Activated CD8-positive, alpha-beta memory T cell treated with anti-CD3 and anti-CD28 coated beads, Interleukin-2, amount 10 ng/mL, durations not matched to agents 7 days and 5 days (primary cell): ENCODE measurements around the gene SH2B3. TPM values are rescaled to one million over a fixed set of nuclear protein-coding genes. Genes with fewer than 3 reads are reported as not detected.
"Not testable (repeated sequence)": the region's sequence is repeated elsewhere in the genome, so short reads cannot be mapped to it uniquely, and the experiment has no call there.

Experiments
- ATAC-seq: fragments of 150-1000 bp; cut with Tn5 transposase; one replicate; pipeline ENCODE4 v1.10.0; 2021; ENCODE audit warnings: moderate library complexity
- CTCF ChIA-PET: fragments of 350-600 bp; sonication (Branson Sonifier 250); formaldehyde crosslinking; loops from one replicate; lab custom pipeline; 2021; ENCODE audit warnings: antibody characterized with exemption; lab: Charles Lee
- DNase-seq: peaks from one replicate; pipeline ENCODE4 v3.0.0-alpha.2; 2020
- H3K27ac Mint-ChIP-seq: one replicate; pipeline ENCODE4 v1.8.0; 2021; ENCODE audit warnings: mild to moderate bottlenecking, mixed read lengths
- H3K27me3 Mint-ChIP-seq: one replicate; pipeline ENCODE4 v1.8.0; 2021; ENCODE audit warnings: mixed read lengths
- H3K36me3 Mint-ChIP-seq: one replicate; pipeline ENCODE4 v1.8.0; 2021; ENCODE audit warnings: mild to moderate bottlenecking, mixed read lengths
- H3K4me1 Mint-ChIP-seq: one replicate; pipeline ENCODE4 v1.8.0; 2021; ENCODE audit warnings: mixed read lengths
- H3K4me3 Mint-ChIP-seq: one replicate; pipeline ENCODE4 v1.8.0; 2021; ENCODE audit warnings: mild to moderate bottlenecking, moderate library complexity, mixed read lengths
- H3K9me3 Mint-ChIP-seq: one replicate; pipeline ENCODE4 v1.8.0; 2022; ENCODE audit warnings: low read depth, mixed read lengths
- total RNA-seq, 2 experiments: library from RNA; stranded (reverse); gene quantifications; one replicate each; pipeline ENCODE4 v1.2.3, GENCODE V29; 2021

SH2B3 gene
- total RNA-seq, 2 experiments from 2014 or later: 24.9 to 51.3 TPM

DNA sequence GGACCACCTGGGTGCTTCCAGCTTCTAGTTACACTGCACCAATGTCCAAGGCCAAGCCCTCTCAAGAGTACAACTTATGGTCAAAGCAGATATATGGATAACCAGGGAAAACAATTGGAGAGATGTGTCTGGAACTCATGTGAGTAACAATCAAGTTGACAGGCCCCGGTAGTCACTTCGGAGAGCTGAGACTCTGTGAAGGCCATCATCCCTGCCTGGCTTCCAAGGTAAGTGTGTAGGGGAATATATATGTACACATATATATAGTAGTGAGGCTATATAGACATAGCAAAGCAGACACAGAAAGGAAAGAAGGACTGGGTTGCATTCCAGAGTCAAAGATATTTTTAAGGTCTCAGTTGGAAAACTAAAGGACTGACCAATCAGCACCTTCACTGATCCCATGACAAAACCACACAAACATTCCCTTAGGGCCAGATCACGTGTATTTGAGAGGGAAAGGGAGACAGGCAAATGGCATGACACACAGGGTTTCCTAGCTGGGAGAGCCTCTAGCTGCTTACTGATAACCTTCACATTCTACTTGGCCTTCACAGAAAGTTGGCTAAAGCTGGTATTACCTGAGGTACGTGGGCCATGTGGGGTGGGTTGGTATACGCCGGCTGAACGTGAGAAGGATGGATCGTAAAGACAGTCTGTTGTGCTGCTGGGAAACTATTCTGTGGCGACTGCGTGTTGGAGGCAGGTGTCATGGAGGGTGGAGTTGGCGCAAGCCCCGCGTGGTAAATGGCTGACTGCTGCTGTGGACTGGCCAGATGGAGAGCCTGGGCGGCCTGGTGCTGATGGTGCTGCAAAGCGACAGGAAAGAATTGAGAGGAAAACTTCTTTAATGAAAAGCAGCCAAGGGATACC is 50.0 kb downstream of the SH2B3 start:
- ATAC-seq (no peak), DNase-seq (no peak)
- Mint-ChIP-seq H3K36me3 (peaks cover 23% of the 10 kb centered on the region), H3K9me3 (no peaks in the 10 kb centered on the region), H3K4me1 (peaks cover 27% of the 10 kb centered on the region), H3K4me3 (no peak overlapping the region), H3K27me3 (no peaks in the 10 kb centered on the region), H3K27ac (no peak overlapping the region)
- CTCF ChIA-PET: interaction anchor here (0.8 to 31.7 kb wide), 4 partner anchors 11 to 53 kb away, joined by 3 to 950 read pairs (median 8); partner anchors contain the start of gene SH2B3

DNA sequence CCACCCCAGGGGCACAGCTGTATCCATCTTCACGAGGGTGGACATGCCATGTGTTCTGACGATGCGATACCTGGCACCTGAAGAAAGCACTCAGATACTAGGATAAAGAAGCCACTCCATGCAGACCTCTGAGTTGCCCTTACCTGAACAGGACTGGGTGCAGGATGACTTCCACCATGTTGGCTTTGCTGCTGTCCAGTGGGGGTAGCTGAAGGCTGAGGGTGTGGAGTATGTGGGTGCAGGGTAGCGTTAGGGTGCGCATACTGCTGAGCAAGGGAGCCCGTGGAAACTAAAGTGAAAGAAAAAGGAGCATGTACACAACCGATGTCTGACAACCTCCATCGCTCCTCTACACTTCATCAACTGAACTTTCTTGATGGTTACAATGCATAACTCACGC is 51.3 kb downstream of the SH2B3 start:
- no peak overlapping the region for H3K4me3 Mint-ChIP-seq
- H3K9me3 Mint-ChIP-seq: no peaks in the 10 kb centered on the region
- H3K4me1 Mint-ChIP-seq: peaks cover 23% of the 10 kb centered on the region
- H3K27ac Mint-ChIP-seq: no peak overlapping the region
- peaks cover 15% of the 10 kb centered on the region for H3K36me3 Mint-ChIP-seq
- ATAC-seq: no peak
- CTCF ChIA-PET: interaction anchor here (0.8 to 31.7 kb wide), 4 partner anchors 8 to 54 kb away, joined by 3 to 950 read pairs (median 9); partner anchors contain the start of gene SH2B3
- H3K27me3 Mint-ChIP-seq: no peaks in the 10 kb centered on the region
- DNase-seq: no peak

DNA sequence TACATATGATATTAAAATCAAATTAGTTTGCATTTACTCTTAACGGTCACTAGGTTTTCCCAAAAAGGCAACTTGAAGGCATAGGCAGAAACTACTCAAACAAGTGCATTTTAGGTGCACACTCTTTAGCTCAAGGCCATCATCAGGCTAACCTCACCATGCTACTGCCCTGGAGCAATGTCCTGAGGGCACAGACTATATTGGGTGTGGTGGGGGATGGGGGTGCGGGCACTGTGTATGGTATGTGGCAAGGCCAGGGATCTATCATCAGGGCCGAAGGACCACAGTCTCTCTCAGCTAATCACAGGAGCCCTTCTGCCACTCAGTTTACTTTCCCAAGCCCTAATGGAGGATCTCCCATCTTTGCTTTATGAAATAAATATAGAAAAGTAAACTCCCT is 51.9 kb downstream of the SH2B3 start:
- H3K36me3 Mint-ChIP-seq: peaks cover 15% of the 10 kb centered on the region
- no peaks in the 10 kb centered on the region for H3K9me3 Mint-ChIP-seq
- ATAC-seq: no peak

DNA sequence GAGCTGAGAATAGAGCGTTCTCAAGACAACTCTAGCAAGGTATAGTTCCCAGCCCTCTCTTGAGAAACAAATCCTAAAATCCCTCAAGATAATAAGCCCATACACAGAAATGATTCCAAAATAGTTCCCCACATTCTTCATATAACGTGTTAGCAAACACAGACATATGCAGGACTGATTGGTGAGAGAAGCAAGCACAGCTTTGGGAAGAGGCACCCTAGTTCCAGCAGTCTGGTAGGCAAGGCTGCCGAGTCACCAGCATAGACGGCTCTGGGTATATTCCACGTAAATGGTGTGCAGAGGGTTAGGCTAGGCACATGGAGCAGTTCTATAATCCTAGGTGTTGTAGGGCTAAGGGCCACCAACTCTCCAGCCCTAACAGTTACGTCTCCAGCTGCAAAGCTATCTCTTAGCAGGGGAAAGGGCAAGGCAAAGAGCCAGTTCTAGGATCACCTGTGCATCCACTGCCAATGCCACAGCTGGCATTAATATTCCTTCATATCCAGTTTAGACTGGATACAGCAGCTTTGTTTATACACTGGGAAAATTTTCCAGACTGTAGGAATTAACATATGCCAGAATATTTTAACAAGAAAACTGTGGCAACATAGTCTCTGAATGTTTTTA is 52.9 kb downstream of the SH2B3 start:
- no peak for DNase-seq
- Mint-ChIP-seq H3K27me3 (no peaks in the 10 kb centered on the region), H3K4me3 (no peak overlapping the region), H3K9me3 (no peaks in the 10 kb centered on the region), H3K4me1 (peaks cover 23% of the 10 kb centered on the region), H3K36me3 (peaks cover 14% of the 10 kb centered on the region), H3K27ac (no peak overlapping the region)
- ATAC-seq: no peak
- CTCF ChIA-PET: interaction anchor here (1.4 to 31.7 kb wide), 4 partner anchors 9 to 56 kb away, joined by 4 to 950 read pairs (median 4); partner anchors contain the start of gene SH2B3

More for the DNA sequence above, 51.9 kb downstream of the SH2B3 start:
- CTCF ChIA-PET: interaction anchor here (1.4 to 31.7 kb wide), 4 partner anchors 13 to 55 kb away, joined by 4 to 950 read pairs (median 9); partner anchors contain the start of gene SH2B3
- no peak overlapping the region for H3K4me3 Mint-ChIP-seq
- no peak overlapping the region for H3K27ac Mint-ChIP-seq
- H3K27me3 Mint-ChIP-seq: no peaks in the 10 kb centered on the region
- no peak for DNase-seq
- peaks cover 23% of the 10 kb centered on the region for H3K4me1 Mint-ChIP-seq

DNA sequence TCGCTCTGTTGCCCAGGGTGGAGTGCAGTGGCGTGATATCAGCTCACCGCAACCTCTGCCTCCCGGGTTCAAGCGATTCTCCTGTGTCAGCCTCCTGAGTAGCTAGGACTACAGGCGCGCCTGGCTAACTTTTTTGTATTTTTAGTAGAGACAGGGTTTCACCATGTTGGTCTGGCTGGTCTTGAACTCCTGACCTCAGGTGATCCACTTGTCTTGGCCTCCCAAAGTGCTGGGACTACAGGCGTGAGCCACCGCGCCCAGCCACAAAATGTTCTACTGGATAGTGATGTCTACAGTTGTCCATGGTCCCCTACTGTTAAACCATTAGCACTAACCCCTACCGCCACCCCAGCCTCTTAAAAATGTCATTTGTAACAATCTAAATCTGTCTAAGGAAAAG is 54.4 kb downstream of the SH2B3 start:
- CTCF ChIA-PET: interaction anchor here (1.4 to 31.7 kb wide), 3 partner anchors 9 to 57 kb away, joined by 3 to 950 read pairs (median 32); partner anchors contain the start of gene SH2B3
- H3K27ac Mint-ChIP-seq, H3K4me3 Mint-ChIP-seq, H3K27me3 Mint-ChIP-seq, DNase-seq, ATAC-seq, H3K9me3 Mint-ChIP-seq: not testable (repeated sequence)
- Mint-ChIP-seq H3K4me1 (peaks cover 17% of the 10 kb centered on the region), H3K36me3 (peaks cover 12% of the 10 kb centered on the region)

DNA sequence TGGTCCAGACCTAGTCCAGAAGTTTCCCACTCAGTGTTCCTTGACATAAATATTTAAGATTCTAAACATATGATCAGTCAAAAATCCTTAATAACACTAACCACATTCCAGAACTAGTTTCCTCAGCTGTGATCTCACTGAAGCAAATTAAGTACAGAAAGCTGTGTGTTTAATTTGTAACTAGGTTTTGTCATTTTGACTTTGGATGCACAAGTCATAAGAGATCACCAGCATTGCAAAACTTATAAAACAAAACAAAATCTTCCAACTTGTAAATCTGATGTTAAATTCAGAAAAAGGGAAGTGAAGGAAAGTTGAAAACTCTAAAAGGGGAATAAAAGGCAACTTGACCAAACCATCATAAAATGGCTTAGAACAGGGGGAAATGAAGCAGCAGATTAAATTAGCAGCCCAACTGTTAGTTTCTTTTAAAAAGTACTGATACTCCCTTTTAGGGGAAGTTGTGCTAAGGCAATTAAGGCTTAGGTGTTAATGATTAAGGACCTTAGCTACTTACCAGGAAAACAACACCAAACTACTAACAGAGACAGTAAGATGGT is 56.6 kb downstream of the SH2B3 start:
- Mint-ChIP-seq H3K27ac (no peak overlapping the region), H3K36me3 (peaks cover 7% of the 10 kb centered on the region), H3K9me3 (no peaks in the 10 kb centered on the region), H3K4me3 (no peak overlapping the region), H3K27me3 (no peaks in the 10 kb centered on the region), H3K4me1 (peaks cover 11% of the 10 kb centered on the region)
- ATAC-seq: no peak
- CTCF ChIA-PET: interaction anchor here (4.6 to 31.7 kb wide), 2 partner anchors 11 to 59 kb away, joined by 32 to 950 read pairs; partner anchors contain the start of gene SH2B3
- no peak for DNase-seq

DNA sequence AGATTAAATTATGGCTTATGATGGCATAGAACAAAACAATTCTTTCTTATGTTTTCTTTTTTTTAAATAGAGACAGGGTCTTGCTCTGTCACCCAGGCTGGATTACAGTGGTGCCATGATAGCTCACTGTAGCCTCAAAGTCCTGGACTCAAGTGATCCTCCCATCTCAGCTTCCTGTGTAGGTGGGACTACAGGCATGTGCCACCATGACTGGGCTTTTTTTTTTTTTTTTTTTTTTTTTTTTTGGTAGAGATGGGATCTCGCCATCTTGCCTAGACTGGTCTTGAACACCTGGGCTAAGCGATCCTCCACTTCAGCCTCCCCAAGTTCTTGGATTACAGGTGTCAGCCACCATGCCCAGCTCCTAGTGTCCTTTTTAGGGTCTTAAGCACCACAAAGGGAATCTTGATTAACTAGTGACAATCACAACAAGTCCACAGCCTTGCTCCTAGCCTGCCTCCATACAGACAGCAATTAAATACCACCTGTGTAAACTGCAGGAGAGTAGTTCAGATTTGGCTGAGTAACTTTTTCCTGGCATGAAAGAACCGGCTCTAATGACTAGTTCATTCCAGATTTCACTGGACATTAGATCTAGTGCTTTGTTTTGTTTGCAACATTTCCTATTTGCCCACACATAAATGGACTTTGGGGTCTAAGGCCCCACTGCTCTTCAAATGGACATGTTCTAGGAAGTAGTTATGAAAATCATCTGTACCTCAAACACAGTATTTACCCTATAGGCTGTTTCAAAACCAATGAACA is 61.6 kb downstream of the SH2B3 start:
- H3K4me3 Mint-ChIP-seq: no peak overlapping the region
- H3K27ac Mint-ChIP-seq: no peak overlapping the region
- DNase-seq (no peak), ATAC-seq (no peak)
- no peaks in the 10 kb centered on the region for H3K27me3 Mint-ChIP-seq
- H3K36me3 Mint-ChIP-seq: peaks cover 11% of the 10 kb centered on the region
- no peaks in the 10 kb centered on the region for H3K4me1 Mint-ChIP-seq
- CTCF ChIA-PET: interaction anchor here (0.9 to 2.4 kb wide), 3 partner anchors 15 to 70 kb away, joined by 3 to 7 read pairs (median 4); no protein-coding TSS in a partner anchor
- H3K9me3 Mint-ChIP-seq: no peaks in the 10 kb centered on the region

DNA sequence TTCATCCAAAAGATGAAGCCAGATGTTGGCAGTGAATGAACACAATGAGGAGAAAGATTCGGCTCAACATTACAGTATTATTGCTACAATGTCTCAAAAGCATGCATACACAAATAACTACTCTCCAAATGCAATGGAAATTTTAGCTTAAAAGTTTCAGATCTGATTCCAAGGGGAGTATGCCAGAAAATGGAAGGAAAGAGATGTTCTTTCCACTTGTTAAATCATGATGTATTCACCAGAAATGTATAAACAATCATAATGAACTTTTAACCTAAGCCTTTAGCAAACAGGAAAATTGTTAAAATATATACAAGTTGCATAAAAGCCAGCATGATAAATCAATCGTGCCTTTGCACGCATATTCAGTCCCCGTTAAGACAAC is 62.1 kb downstream of the SH2B3 start:
- Mint-ChIP-seq H3K4me1 (no peaks in the 10 kb centered on the region), H3K9me3 (no peaks in the 10 kb centered on the region), H3K27me3 (no peaks in the 10 kb centered on the region), H3K27ac (no peak overlapping the region), H3K4me3 (no peak overlapping the region), H3K36me3 (peaks cover 11% of the 10 kb centered on the region)
- ATAC-seq (no peak), DNase-seq (no peak)
- CTCF ChIA-PET: interaction anchor here (2.4 kb wide), 1 partner anchor 71 kb away, joined by 7 read pairs; no protein-coding TSS in a partner anchor

DNA sequence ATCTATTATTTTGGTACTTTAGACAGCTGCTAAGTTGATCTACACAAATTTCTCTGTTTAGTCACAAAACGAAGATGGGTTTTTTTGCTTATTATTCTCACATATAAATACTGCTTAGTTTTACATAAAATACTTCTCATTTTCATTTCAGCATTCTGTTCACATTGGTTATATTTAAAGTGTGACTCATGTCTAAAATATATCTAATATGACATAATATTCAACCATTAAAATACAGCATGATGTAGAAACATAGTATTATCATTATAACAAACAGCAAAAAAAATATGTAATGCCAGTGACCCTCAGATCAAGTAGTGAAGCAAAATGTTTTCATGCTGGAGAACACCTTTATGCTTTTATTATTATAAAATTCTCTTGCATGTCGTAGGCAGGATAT is 63.7 kb downstream of the SH2B3 start:
- no peak overlapping the region for H3K27ac Mint-ChIP-seq
- no peak for DNase-seq
- peaks cover 18% of the 10 kb centered on the region for H3K36me3 Mint-ChIP-seq
- no peaks in the 10 kb centered on the region for H3K9me3 Mint-ChIP-seq
- no peaks in the 10 kb centered on the region for H3K27me3 Mint-ChIP-seq
- H3K4me3 Mint-ChIP-seq: no peak overlapping the region
- CTCF ChIA-PET: no interaction called here
- no peak for ATAC-seq
- H3K4me1 Mint-ChIP-seq: peaks cover 1% of the 10 kb centered on the region

DNA sequence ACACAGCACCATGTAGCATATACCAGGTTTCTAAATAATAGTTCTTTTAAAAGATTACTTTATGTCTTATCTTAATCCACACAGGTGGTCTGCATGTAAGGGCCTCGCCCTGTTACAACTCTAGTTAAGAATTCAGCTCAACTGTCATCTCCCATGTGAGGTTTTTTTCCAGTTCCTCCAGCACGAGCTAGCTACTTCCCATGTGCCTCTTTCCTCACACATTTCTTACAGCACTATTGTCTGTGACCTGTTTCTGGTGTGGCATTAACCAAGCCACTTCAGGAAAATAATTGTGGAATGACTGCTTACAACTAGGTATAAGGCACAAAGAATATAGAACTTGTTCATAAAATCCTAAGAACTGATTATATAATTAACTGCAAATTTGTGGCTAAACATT is 65.5 kb downstream of the SH2B3 start:
- no peak for DNase-seq
- no peaks in the 10 kb centered on the region for H3K9me3 Mint-ChIP-seq
- no peaks in the 10 kb centered on the region for H3K27me3 Mint-ChIP-seq
- peaks cover 1% of the 10 kb centered on the region for H3K4me1 Mint-ChIP-seq
- no peak overlapping the region for H3K4me3 Mint-ChIP-seq
- peaks cover 21% of the 10 kb centered on the region for H3K36me3 Mint-ChIP-seq
- H3K27ac Mint-ChIP-seq: no peak overlapping the region
- ATAC-seq: no peak
- CTCF ChIA-PET: interaction anchor here (1.2 to 2.1 kb wide), 4 partner anchors 16 to 75 kb away, joined by 3 to 10 read pairs (median 4); no protein-coding TSS in a partner anchor

DNA sequence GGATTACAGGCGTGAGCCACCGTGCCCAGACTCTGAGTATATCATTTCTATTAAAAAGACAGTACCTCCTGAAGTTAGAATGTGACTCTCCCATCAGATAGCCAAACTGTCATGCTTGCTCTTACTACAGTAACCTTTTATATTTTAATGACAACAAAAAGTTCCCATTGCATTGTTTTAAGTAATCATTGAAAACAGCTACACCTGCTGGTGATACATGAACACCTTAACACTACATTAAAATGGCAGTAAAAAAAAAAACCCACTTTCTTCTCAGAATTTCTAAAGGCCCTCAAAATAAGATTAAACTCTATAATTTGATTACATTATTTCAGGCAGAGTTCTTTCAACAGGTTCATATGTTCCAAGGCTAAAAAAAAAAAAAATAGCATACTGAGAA is 76.7 kb downstream of the SH2B3 start:
- H3K27ac Mint-ChIP-seq: no peak overlapping the region
- H3K9me3 Mint-ChIP-seq: no peaks in the 10 kb centered on the region
- H3K4me3 Mint-ChIP-seq: no peak overlapping the region
- DNase-seq: no peak
- no peak for ATAC-seq
- CTCF ChIA-PET: interaction anchor here (1.0 to 6.6 kb wide), 4 partner anchors 11 to 86 kb away, joined by 4 to 36 read pairs (median 4); no protein-coding TSS in a partner anchor
- no peaks in the 10 kb centered on the region for H3K27me3 Mint-ChIP-seq
- no peaks in the 10 kb centered on the region for H3K4me1 Mint-ChIP-seq
- H3K36me3 Mint-ChIP-seq: peaks cover 18% of the 10 kb centered on the region

DNA sequence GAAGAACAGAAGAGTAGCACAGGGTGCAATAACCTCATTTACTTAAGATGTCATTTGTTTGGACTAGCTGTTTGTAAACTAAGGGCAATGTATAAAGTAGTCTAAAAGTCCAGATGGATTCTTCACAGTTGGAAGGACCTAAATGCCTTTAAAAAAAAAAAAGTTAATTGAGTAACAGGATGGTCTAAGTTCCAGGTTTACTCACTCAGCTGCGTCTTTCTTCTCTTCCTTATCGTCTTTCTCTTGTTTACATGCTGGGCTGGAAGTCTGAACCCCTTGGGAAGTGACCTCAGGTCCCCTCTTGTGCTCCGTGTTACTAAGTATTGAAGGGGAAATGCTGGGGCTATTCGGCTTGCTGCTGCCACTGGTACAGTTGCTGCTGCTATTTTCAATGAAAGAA is 82.5 kb downstream of the SH2B3 start:
- no peaks in the 10 kb centered on the region for H3K4me1 Mint-ChIP-seq
- CTCF ChIA-PET: interaction anchor here (0.6 to 6.6 kb wide), 3 partner anchors 15 to 92 kb away, joined by 3 to 28 read pairs (median 6); no protein-coding TSS in a partner anchor
- no peaks in the 10 kb centered on the region for H3K27me3 Mint-ChIP-seq
- H3K9me3 Mint-ChIP-seq: no peaks in the 10 kb centered on the region
- H3K36me3 Mint-ChIP-seq: peaks cover 16% of the 10 kb centered on the region
- H3K27ac Mint-ChIP-seq: no peak overlapping the region
- DNase-seq (no peak), ATAC-seq (no peak)
- no peak overlapping the region for H3K4me3 Mint-ChIP-seq
